HG03045 (cell line): ENCODE data around the gene RPS25.
"Not testable (repeated sequence)": the region's sequence is repeated elsewhere in the genome, so short reads cannot be mapped to it uniquely, and the experiment has no call there.

Experiments
- ATAC-seq: cut with Tn5 transposase; IDR thresholded peaks from one replicate; pipeline ENCODE4 v1.9.1; 2021; ENCODE audit warnings: mild to moderate bottlenecking, moderate library complexity; ENCODE audit not compliant: unreplicated experiment

Gene RPS25

DNA sequence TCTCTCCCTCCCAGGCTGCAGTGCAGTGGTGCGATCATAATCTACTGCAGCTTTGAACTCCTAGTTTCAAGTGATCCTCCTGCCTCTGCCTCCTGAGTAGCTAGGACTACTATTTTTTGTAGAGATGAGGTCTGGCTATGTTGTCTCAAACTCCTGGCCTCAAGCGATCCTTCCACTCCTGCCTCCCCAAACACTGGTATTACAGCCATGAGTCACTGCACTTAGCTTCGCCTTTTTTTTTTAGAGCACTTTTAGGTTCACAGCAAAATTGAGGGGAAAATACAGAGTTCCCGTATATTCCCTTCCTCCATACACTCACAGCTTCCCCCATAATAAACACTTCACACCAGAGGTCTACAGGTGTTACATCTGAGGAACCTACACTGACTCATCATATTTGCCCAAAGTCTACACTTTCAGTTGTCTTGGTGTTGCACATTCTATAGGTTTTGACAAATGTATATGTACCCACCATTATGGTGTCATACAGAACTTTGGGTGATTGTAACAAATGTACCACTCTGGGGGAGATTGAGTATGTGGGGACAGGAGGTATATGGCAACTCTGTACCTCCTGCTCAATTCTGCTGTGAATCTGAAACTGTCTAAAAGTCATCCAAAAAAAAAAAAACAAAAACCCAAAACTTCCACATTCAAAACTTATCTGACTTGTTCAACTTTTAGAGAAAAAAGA, 23.8 kb upstream of the RPS25 start:
- no peak for ATAC-seq

DNA sequence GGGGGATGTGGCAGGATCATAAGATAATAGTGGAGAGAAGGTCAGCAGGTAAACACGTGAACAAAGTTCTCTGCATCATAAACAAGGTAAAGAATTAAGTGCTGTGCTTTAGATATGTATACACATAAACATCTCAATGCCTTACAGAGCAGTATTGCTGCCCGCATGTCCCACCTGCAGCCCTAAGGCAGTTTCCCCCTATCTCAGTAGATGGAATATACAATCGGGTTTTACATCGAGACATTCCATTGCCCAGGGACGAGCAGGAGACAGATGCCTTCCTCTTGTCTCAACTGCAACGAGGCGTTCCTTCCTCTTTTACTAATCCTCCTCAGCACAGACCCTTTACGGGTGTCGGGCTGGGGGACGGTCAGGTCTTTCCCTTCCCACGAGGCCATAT, 21.3 kb upstream of the RPS25 start:
- ATAC-seq: not testable (repeated sequence)

GRCh38 chr11:119038884-119039283, 20.7 kb upstream of the RPS25 start:
- ATAC-seq: no peak

DNA sequence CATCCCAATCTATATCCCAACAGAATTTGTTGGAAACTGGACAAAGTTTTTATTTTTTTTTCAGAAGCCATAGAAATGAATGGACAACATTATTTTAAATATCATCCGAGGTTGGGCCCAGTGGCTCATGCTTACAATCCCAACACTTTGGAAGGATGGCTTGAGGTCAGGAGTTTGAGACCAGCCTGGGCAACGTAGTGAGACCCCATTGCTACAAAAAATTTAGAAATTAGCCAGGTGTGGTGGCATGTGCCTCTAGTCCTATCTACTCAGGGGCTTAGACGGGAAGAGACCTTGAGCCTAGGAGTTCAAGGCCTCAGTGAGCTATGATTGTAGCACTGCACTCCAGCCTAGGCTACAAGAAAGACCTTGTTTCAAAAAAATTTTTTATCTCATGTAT, 16.7 kb upstream of the RPS25 start:
- no peak for ATAC-seq

DNA sequence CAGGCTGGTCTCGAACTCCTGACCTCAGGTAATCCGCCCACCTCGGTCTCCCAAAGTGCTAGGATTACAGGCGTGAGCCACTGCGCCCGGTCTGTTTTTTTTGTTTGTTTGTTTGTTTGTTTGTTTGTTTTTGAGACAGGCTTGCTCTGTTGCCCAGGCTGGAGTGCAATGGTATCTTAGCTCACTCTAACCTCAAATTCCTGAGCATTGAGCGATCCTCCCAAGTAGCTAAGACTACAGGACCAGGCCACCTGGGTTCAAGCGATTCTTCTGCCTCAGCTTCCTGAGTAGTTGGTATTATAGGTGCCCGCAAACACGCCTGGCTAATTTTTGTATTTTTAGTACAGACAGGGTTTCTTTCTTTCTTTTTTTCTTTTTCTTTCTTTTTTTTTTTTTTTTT, 15.3 kb upstream of the RPS25 start:
- ATAC-seq: not testable (repeated sequence)

GRCh38 chr11:119031912-119032280, 13.8 kb upstream of the RPS25 start:
- ATAC-seq: no peak

DNA sequence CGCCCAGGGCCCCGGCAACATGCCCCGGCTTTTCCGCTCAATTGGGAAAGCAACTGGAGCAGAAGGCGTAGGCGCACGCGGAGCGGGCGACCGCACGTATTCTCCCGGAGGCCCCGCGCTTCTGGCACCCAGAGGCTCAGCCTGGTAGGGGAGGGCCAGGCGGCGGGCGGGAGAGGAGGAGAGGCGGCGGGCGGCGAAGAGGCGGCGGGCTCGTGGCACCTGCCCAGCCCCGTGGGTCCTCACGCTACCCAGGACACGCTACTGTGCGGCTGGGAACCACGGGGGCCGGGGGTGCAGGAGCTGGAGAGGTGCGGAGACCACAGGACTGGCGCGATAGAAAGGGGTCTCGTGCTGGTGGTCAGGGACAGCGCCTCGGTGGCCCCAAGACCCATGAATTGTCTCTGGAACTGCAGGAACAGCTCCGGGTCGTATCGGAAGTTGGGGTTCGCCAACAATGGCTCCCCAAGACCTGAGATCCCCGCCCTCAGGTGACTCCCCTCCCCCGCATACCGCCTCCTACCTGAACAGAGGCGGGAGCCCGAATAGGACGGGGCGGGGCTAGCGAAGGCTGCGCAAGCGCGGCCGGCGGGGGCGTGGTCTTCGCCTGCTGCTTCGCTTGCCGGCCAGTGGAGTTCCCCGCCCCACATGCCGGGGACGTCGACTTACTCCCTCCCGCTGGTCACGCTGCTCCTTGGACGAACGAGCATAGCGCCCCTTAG, 12.3 kb upstream of the RPS25 start, which contains the start of gene SLC37A4:
TSS of gene SLC37A4 (minus strand) at position 549 of the 719 bp plus-strand sequence.
- peak; percentile 83 for ATAC-seq

DNA sequence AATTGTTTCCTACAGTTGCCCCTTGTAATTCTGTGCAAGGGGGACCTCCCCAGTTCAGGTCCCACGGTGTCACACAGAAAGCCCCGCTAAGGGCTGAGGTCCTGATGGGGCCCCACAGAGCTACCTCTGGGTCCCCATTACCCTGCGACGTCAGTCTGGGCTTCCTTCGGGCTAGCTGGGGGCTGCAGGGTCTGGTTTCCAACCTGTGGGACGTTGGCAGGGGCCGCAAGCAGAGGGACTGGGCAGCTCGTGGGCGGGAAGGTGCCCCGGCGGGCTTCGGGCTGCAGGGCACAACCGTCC, 11.8 kb upstream of the RPS25 start:
- ATAC-seq: peak; percentile 6

DNA sequence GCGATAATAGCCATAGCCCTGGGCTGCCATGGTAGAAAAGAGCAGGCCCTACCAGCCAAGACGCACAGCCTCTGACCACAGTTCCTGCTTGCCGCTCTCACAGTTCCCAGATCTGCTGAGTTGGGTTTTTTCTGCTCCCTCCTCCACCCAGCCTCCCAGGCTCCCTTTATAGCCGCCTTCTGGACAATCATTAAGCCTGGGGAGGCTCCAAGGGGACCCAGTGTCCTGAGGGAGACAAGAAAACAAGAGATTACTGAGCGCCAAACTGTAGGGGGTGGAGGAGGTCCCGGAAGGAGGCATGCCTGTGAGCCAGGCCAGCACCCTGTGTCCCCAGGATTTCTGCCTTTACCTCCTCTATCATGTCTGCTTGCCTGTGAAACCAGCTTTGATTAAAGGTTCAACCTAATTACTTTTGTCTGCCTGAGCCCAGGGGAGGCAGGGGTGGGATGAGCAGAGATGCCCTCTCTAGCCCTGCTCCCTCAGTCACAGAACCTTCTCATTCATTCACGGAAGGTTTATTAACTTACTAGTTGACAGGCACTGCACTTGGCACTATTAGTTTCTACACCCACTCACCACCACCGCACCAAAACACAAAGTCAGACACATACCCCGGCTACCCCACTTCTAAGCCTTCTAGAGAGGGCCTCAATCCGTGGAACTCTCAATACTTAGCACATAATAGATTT, 11.3 kb upstream of the RPS25 start:
- peak; percentile 0 for ATAC-seq

GRCh38 chr11:119029069-119029339, 10.9 kb upstream of the RPS25 start:
- ATAC-seq: no peak

- ATAC-seq: no peak
Observed at GRCh38 chr11:119028346-119029068, 10.4 kb upstream of the RPS25 start.

DNA sequence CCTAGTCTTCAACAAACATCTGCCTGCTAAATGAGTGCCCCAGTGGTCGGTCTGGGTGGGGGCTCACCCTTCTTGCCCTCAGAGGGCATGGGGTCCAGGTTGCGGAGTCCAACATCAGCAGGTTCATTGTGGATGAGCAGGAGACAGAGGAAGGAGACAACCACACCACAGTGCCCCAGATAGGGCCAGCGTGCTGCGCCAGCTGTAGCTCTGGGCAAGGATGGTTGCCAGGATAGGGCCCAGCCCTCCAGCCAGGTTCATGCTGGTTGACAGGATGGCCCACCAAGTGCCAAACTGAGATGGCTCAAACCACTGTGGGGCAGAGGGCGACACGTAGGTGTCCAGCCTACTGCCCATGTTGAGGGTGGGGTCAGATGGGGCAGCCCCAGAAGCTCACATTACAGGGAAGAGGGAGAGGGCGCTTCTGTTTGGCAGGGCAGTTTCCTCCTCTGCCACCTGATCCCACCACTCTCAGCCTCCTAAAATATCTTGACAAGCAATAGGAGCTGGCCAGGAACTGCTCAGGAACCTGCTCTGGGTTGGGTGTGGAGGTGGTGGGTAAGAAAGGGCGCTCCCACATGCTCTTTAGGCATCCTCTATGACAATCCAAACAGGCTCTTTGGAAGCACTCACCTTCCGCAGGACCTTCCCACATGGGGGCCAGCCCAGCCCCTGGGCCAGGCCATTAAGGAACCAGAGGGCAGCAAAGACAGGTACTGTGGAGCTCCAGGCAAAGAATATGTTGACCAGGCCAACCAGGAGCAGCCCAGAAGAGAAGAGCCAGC, 9.6 kb upstream of the RPS25 start:
- ATAC-seq: no peak

GRCh38 chr11:119026970-119027369, 8.8 kb upstream of the RPS25 start:
- ATAC-seq: no peak

DNA sequence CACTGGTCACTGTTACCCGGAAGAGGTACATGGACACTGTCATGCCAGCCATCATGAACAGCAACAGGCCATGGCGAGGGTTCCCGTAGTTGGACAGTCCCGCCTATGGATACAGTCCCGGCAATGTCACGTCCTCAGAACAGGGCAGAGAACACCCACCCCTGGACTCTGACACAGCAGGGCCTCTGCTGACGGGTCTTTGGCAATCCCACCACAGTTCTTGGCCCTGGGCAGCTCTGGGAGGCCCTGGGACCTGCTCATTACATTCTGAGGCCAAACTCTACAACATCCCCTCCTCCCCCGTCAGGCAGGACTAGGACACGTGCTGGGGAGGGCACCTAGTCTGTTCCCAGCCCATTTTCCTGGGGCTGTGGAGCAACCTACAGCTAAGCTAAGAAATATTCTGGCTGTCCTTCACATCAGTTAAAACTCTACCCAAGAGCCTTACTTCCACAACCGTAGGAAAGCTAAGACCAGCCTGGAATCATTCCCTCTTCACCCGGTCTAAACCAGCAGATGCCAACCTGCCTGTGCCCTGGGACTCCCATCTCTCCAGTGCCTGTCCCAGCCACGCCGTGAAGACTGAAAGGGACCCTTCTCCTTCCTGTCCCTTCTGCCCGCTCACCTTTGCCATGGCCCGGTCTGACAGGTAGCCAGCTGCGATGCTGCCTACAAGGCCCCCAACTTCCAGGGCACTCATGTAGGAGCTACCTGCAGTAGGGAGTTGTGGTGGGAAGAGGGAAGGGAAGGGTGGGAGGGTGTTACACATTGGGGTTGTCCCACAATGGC, 8.0 kb upstream of the RPS25 start:
- ATAC-seq: no peak

DNA sequence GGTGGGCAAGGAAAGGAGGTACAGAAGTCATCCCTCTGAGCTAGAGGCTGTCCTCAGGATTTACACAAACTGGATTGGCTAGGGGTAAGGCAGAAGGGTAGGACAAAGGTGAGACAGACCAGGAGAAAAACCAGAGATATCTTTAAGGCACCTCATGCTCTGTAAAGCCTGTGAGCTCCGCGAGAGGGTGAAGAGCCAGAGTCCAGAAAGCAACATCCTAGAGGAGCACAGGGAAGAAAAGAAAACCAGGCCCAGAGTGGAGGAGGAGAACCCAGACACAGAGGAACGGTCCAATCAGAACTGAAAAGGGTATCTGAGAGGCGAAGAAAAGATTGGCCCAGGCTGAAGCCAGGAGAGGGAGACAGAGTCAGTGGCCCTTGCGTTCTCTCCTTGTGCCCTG, 7.4 kb upstream of the RPS25 start:
- ATAC-seq: no peak

- no peak for ATAC-seq
Observed at GRCh38 chr11:119025099-119025473, 6.9 kb upstream of the RPS25 start.

- ATAC-seq: no peak
Observed at GRCh38 chr11:119024430-119025098, 6.4 kb upstream of the RPS25 start.

DNA sequence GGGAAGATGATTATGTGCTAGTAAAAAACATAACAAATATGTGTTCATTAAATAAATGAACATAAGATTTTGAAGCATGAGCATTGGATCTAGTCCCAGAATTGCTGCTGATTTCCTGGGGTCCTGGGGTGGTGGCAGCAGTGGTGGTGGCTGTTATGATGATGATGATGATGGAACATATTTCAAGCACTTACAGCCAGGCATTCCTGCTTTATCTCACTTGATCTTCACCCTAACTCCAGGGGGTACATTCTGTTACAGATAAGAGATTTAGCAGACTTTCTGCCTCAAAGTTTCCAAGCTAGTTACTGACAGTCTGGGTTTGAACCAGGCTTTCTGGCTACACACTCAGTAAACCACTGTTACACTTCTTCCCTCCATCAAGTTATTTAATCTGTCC, 5.6 kb upstream of the RPS25 start:
- no peak for ATAC-seq

GRCh38 chr11:119021631-119022030, 3.5 kb upstream of the RPS25 start:
- ATAC-seq: no peak

- no peak for ATAC-seq
Observed at GRCh38 chr11:119019996-119020395, 1.9 kb upstream of the RPS25 start.
